ENCODE results near the gene BFSP1. TPM values are rescaled to one million over a fixed set of nuclear protein-coding genes. Genes with fewer than 3 reads are reported as not detected.

The BFSP1 gene
- 3.7 to 5.1 TPM (median 4.1 TPM) in 5 replicates for total RNA-seq (2022; extraction: Qiagen RNA extraction)

GRCh38 chr20:17530716-17531664, at the start of gene BFSP1:
BFSP1 (minus strand) TSS chr20:17531379; CDS start chr20:17531329, 50 bp downstream.

GRCh38 chr20:17569616-17570346, 38.6 kb upstream of the BFSP1 start, which contains the start of gene DSTN:
DSTN (plus strand) TSS chr20:17570075; CDS start chr20:17570209, 134 bp downstream.

Other genes starting within 250 kb of the BFSP1 start
- gene DSTN, start 38.7 kb upstream of the BFSP1 start, total RNA-seq (2022; extraction: Qiagen RNA extraction) = 640 to 860 TPM (median 697 TPM) in 5 replicates
- gene RRBP1, start 150.9 kb upstream of the BFSP1 start, total RNA-seq (2022; extraction: Qiagen RNA extraction) = 103 to 149 TPM (median 138 TPM) in 5 replicates
- gene BANF2, start 168.6 kb upstream of the BFSP1 start, total RNA-seq (2022; extraction: Qiagen RNA extraction) = not detected in 5 replicates